Colonic mucosa (tissue), 4 donors: ENCODE data around the gene SMIM35. TPM values are rescaled to one million over a fixed set of nuclear protein-coding genes. Genes with fewer than 3 reads are reported as not detected.

Experiments
- DNase-seq: peaks from one replicate; pipeline ENCODE4 v3.0.0-alpha.2; 2020
- H3K27ac ChIP-seq: fragments of 200-600 bp; one replicate; pipeline ENCODE4 v1.8.0; 2021
- H3K27me3 ChIP-seq: fragments of 200-600 bp; one replicate; pipeline ENCODE4 v1.8.0; 2021
- H3K36me3 ChIP-seq: fragments of 200-600 bp; one replicate; pipeline ENCODE4 v1.8.0; 2021
- H3K4me1 ChIP-seq: fragments of 200-600 bp; one replicate; pipeline ENCODE4 v1.8.0; 2021; ENCODE audit warnings: mild to moderate bottlenecking
- H3K4me3 ChIP-seq: fragments of 200-600 bp; one replicate; pipeline ENCODE4 v1.8.0; 2021
- H3K9ac ChIP-seq, 2 donors: one replicate each; pipeline ENCODE4 v1.7.0; 2013; ENCODE audit warnings: control low read depth in 2 of 2, low read depth in 2 of 2, low read length in 2 of 2
- H3K9me3 ChIP-seq: fragments of 200-600 bp; one replicate; pipeline ENCODE4 v1.8.0; 2021
- CTCF ChIP-seq: fragments of 200-600 bp; IDR thresholded peaks from one replicate; pipeline ENCODE4 v1.8.0; 2022; ENCODE audit warnings: antibody characterized with exemption, mild to moderate bottlenecking
- intact Hi-C: fragments of 100-400 bp; cut with DNase I; formaldehyde crosslinking; loops from one replicate; pipeline ENCODE4 v1.14.1; 2022
- total RNA-seq, 2 donors: library from RNA; stranded (reverse); fragmentation: NEBNext Ultra II Directional in 1 of 2; extraction: Animal tissue kit (Norgen Biotek cat#: 25700) in 1 of 2; gene quantifications; one replicate each; pipeline ENCODE4 v1.2.1, GENCODE V29; 2021
- donor health status: healthy.
- donor health status: DM: no; HTN: no; CAD: no.
- donor health status: DM: no; HTN: no; CAD: no.

The SMIM35 gene
- not detected for total RNA-seq

DNA sequence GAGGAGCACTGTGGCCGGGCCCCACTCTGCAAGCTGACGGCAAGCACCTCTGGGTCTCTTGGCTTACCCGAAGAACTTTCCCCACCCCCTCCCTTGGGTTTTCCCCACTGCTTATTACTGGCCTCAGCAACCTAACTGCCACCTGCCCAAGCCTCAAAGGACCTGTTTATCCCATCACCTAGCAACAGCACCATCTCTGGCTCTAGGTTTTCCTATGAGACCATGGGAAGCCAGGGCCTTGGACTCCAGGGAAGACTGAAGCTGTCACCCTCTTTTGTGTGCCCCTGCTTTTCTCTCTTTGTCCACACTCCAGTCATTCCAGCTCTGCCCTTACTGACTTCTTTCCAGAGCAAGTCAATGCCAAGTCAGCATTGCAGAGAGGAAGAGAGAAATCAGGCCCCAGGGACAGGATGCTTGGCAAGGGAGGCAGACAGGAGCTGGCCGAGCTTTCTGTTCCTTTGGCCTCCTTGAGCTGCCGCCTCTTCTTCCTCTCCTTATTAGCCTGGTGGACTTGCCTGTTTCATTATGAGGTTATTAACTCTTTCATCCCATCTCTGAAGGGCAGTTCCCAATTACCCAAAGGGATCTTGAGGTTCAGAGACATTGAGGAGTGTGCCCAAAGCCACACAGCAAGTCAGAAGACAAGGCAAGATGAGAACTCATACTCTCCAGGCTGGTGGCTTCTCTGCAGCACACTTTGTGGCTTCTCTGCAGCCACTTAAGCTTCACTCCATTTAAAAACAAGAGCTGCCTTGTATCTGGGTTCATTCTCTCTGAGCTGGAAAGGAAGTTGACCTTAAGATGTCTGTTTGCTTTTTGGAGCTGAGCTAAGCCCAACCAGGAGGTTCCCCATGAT is at the start of gene SMIM35:
Gene SMIM35 (minus strand): TSS at position 51 of the 856 bp plus-strand sequence. CDS start 206 bp downstream, outside the sequence.
- H3K9me3 ChIP-seq, result no peaks in the 10 kb centered on the region
- no peaks in the 10 kb centered on the region for H3K36me3 ChIP-seq
- peak within 1 kb of the TSS; percentile 61 for H3K27ac ChIP-seq
- peaks cover 14% of the 10 kb centered on the region for H3K4me1 ChIP-seq
- H3K4me3 ChIP-seq, result no peak within 1 kb of the TSS
- intact Hi-C loops, result no loop called here
- no peak for DNase-seq
- no peak for TF ChIP-seq CTCF
- H3K27me3 ChIP-seq, result no peaks in the 10 kb centered on the region
- H3K9ac ChIP-seq, result no peak within 1 kb of the TSS

DNA sequence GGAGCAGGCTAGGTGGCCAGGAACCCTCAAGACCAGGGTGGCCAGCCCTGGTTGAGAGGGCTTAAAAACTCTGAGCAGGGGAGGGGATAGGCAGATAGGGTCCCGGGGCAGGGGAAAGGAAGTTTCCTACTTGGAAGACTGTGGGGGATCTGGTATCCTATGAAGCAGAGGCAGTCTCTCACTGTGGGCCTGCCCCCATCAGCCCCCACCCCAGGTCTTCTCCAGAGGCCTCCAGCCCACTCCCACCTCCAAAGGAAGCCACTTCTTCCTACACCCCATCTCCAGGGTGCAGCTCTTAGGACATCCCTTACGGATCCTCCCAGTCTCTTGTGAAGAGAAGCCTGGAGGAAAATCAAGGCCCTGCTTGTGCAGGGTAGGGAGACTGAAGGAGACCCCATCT is 49.6 kb upstream of the SMIM35 start:
- H3K4me1 ChIP-seq, result no peaks in the 10 kb centered on the region
- no peak overlapping the region for H3K4me3 ChIP-seq
- DNase-seq, result no peak
- H3K9me3 ChIP-seq, result no peaks in the 10 kb centered on the region
- no peak for TF ChIP-seq CTCF
- no peaks in the 10 kb centered on the region for H3K27me3 ChIP-seq
- H3K36me3 ChIP-seq, result no peaks in the 10 kb centered on the region
- H3K27ac ChIP-seq, result no peak overlapping the region
- H3K9ac ChIP-seq, result no peak overlapping the region
- intact Hi-C loops, result no loop called here

DNA sequence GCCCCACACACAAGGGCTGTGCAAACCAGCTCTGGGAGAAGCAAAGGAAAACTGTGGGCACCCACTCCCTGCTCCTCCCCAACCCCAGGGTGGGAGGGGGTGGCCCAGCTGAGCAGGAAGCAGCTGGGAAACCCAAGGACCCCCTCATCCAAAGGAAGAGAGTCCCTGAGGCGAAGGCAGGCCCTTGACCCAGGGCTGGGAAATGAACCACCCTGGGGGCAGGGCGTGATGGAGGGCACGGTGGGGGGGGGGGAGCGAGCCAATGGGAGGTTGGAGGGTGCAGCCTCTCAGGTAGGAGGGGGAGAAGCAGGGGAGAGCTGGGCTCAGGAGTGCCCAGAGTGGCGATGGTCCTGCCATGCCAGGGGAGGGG is 49.0 kb upstream of the SMIM35 start:
- no peak for TF ChIP-seq CTCF
- Histone ChIP-seq H3K4me3 (no peak overlapping the region), H3K9ac (no peak overlapping the region), H3K36me3 (no peaks in the 10 kb centered on the region), H3K9me3 (no peaks in the 10 kb centered on the region), H3K27ac (no peak overlapping the region), H3K4me1 (no peaks in the 10 kb centered on the region), H3K27me3 (no peaks in the 10 kb centered on the region)
- DNase-seq, result no peak
- intact Hi-C loops, result no loop called here

DNA sequence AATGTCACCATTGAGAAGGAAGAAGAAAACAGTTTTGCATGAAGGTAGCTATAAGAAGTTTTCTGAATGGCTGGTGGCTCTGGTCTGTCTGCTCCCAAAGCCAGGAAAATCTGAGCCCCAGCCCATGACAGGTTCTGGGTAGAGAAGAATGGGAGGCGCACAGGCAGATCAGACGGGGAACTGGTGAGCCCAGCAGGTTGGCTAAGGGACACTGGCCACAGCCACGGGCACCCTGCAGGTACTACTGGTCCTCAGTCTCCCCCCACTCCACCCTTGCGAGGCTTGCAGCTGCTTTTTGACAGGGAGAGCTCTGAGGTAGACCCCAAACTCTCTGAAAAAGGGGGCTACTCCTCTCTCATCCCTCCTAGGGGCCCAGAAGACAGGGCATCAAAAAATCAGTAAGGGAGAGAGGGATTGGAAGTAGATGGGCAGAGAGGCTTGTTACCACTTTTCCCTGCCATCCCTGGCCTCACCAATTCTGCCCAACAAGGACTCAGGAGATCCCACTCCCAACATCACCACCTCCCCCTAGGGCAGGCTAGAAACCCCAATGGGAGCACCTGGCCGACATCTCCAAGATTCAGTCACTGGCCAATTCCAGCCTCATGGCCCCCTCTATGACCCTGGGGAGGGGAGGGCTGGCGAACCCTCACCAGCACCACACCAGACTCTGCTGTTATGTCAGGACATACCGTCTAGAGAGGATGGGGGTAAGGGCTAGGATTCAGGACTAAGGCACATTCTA is 48.5 kb upstream of the SMIM35 start:
- DNase-seq, result no peak
- Histone ChIP-seq H3K27me3 (no peaks in the 10 kb centered on the region), H3K4me1 (no peaks in the 10 kb centered on the region), H3K9me3 (no peaks in the 10 kb centered on the region), H3K36me3 (no peaks in the 10 kb centered on the region), H3K9ac (no peak overlapping the region), H3K27ac (no peak overlapping the region), H3K4me3 (no peak overlapping the region)
- no peak for TF ChIP-seq CTCF
- intact Hi-C loops, result no loop called here

GRCh38 chr11:118133816-118134215 is 47.1 kb upstream of the SMIM35 start:
- Histone ChIP-seq H3K27ac (no peak overlapping the region), H3K36me3 (no peaks in the 10 kb centered on the region), H3K9me3 (no peaks in the 10 kb centered on the region), H3K4me3 (no peak overlapping the region), H3K27me3 (no peaks in the 10 kb centered on the region), H3K4me1 (no peaks in the 10 kb centered on the region), H3K9ac (no peak overlapping the region)
- no peak for DNase-seq
- TF ChIP-seq CTCF, result no peak
- intact Hi-C loops, result no loop called here
